ENCODE measurements around the gene PCDHGA9.
A peak's percentile ranks its signal among the peaks of the same experiment; 100 is the strongest.
"Not testable (repeated sequence)": the region's sequence is repeated elsewhere in the genome, so short reads cannot be mapped to it uniquely, and the experiment has no call there.

The PCDHGA9 gene

GRCh38 chr5:141384471-141385267, 17.9 kb upstream of the PCDHGA9 start:
- DNase-seq: no peak

DNA sequence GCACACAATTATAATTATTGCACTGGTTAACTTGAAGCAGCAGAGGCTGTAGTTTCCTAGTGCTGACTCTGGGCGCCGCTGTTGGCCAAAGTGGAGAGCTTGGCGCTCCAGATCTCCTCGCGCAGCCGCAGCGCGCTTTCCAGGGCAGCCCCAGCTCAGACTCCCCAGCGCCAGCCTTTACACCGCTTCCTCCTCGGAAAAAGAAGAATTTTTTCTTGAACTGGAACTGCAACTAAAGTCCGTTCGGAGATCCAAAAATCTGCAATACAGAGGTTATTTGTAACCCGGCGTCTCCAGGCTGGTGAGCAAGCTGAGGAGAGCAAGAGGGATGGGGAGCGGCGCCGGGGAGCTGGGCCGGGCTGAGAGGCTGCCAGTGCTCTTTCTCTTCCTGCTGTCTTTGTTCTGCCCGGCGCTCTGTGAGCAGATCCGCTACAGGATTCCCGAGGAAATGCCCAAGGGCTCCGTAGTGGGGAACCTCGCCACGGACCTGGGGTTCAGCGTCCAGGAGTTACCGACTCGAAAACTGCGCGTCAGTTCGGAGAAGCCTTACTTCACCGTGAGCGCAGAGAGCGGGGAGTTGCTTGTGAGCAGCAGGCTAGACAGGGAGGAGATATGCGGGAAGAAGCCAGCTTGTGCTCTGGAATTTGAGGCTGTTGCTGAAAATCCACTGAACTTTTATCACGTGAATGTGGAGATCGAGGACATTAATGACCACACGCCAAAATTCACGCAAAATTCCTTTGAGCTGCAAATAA, 14.8 kb upstream of the PCDHGA9 start, which contains the start of gene PCDHGB4:
PCDHGB4 (plus strand) TSS at position 142 of the 755 bp plus-strand sequence; CDS start at position 329, 187 bp downstream.
- not testable (repeated sequence) for DNase-seq

DNA sequence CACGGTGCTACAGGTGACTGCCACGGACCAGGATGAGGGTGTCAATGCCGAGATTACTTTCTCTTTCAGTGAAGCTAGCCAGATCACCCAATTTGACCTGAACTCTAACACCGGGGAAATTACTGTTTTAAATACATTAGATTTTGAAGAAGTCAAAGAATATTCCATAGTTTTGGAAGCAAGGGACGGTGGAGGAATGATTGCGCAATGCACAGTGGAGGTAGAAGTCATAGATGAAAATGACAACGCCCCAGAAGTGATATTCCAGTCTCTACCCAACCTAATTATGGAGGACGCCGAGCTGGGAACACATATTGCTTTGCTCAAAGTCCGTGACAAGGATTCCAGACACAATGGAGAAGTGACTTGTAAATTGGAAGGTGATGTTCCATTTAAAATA, 13.9 kb upstream of the PCDHGA9 start:
- no peak for DNase-seq

DNA sequence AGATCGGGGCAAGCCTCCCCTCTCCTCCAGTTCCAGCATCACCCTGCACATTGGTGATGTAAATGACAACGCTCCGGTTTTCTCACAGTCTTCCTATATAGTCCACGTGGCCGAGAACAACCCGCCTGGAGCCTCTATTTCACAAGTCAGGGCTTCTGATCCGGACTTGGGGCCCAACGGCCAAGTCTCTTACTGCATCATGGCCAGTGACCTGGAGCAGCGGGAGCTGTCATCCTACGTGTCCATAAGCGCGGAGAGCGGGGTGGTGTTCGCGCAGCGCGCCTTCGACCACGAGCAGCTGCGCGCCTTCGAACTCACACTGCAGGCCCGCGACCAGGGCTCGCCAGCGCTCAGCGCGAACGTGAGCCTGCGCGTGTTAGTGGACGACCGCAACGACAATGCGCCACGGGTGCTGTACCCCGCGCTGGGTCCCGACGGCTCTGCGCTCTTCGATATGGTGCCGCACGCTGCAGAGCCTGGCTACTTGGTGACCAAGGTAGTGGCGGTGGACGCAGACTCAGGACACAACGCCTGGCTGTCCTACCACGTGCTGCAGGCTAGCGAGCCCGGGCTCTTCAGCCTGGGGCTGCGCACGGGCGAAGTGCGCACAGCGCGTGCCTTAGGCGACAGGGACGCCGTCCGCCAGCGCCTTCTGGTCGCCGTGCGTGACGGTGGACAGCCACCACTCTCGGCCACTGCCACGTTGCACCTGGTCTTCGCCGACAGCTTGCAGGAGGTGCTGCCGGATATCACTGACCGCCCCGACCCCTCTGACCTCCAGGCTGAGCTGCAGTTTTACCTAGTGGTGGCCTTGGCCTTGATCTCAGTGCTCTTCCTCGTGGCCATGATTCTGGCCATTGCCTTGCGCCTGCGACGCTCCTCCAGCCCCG, 13.2 kb upstream of the PCDHGA9 start:
- no peak for DNase-seq

- DNase-seq: no peak
Observed at GRCh38 chr5:141392429-141393198, 10.0 kb upstream of the PCDHGA9 start, which contains the start of gene PCDHGA8. Gene PCDHGA8, plus strand, starts transcription at chr5:141392633. Its CDS starts 181 bp downstream, at chr5:141392814.

GRCh38 chr5:141393267-141393666, 9.3 kb upstream of the PCDHGA9 start:
- DNase-seq: no peak

- not testable (repeated sequence) for DNase-seq
Observed at GRCh38 chr5:141394401-141395187, 8.0 kb upstream of the PCDHGA9 start.

DNA sequence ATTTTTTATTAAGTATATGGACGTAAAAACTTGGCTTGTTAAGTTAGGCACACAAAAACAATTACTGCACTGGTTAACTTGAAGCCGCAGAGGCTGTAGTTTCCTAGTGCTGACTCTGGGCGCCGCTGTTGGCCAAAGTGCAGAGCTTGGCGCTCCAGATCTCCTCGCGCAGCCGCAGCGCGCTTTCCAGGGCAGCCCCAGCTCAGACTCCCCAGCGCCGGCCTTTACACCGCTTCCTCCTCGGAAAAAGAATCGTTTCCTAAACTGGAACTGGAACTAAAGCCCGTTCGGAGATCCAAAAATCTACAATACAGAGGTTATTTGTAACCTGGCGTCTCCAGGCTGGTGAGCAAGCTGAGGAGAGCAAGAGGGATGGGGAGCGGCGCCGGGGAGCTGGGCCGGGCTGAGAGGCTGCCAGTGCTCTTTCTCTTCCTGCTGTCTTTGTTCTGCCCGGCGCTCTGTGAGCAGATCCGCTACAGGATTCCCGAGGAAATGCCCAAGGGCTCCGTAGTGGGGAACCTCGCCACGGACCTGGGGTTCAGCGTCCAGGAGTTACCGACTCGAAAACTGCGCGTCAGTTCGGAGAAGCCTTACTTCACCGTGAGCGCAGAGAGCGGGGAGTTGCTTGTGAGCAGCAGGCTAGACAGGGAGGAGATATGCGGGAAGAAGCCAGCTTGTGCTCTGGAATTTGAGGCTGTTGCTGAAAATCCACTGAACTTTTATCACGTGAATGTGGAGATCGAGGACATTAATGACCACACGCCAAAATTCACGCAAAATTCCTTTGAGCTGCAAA, 4.6 kb upstream of the PCDHGA9 start, which contains the start of gene PCDHGB5:
PCDHGB5 (plus strand) TSS at position 192 of the 796 bp plus-strand sequence; CDS start at position 373, 181 bp downstream.
- DNase-seq: peak; percentile 25

GRCh38 chr5:141398608-141399007, 4.0 kb upstream of the PCDHGA9 start:
- no peak for DNase-seq

GRCh38 chr5:141399555-141400258, 2.9 kb upstream of the PCDHGA9 start:
- no peak for DNase-seq

DNA sequence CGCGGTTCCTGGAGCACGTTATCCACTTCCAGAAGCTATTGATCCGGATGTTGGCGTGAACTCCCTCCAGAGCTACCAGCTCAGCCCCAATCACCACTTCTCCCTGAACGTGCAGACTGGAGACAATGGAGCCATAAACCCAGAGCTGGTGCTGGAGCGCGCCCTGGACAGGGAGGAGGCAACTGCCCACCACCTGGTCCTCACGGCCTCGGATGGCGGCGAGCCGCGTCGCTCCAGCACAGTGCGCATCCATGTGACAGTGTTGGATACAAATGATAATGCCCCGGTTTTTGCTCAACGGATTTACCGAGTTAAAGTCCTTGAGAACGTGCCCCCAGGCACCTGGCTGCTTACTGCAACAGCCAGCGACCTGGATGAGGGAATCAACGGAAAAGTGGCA, 809 bp downstream of the PCDHGA9 start:
- no peak for DNase-seq

DNA sequence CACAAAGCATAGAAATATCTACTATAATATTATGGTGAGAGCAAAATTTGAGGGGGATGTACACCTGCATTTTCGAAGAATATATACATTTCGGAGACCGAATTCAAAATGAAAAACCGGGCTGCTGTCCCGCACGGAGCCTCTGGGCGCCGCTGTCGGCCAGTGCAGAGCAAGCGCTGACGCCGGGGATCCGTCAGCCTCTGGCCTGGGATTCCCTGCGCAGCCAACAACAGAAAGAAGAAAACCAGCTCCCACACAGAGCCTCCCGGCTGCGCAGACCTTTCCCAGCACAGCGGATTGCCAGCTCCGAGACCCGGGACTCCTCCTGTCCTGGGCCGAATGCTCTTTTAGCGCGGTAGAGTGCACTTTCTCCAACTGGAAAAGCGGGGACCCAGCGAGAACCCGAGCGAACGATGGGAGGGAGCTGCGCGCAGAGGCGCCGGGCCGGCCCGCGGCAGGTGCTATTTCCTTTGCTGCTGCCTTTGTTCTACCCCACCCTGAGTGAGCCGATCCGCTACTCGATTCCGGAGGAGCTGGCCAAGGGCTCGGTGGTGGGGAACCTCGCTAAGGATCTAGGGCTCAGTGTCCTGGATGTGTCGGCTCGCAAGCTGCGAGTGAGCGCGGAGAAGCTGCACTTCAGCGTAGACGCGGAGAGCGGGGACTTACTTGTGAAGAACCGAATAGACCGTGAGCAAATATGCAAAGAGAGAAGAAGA, 5.4 kb downstream of the PCDHGA9 start, which contains the start of gene PCDHGB6:
PCDHGB6 (plus strand) TSS at position 232 of the 716 bp plus-strand sequence; CDS start at position 414, 182 bp downstream.
- DNase-seq: peak; percentile 25

- no peak for DNase-seq
Observed at GRCh38 chr5:141409598-141410306, 7.2 kb downstream of the PCDHGA9 start.

GRCh38 chr5:141411575-141411974, 9.0 kb downstream of the PCDHGA9 start:
- DNase-seq: no peak

- DNase-seq: peak; percentile 50
Observed at GRCh38 chr5:141412854-141413539, 10.4 kb downstream of the PCDHGA9 start, which contains the start of gene PCDHGA10. Gene PCDHGA10, plus strand, starts transcription at chr5:141412987. Its CDS starts 189 bp downstream, at chr5:141413176.

DNA sequence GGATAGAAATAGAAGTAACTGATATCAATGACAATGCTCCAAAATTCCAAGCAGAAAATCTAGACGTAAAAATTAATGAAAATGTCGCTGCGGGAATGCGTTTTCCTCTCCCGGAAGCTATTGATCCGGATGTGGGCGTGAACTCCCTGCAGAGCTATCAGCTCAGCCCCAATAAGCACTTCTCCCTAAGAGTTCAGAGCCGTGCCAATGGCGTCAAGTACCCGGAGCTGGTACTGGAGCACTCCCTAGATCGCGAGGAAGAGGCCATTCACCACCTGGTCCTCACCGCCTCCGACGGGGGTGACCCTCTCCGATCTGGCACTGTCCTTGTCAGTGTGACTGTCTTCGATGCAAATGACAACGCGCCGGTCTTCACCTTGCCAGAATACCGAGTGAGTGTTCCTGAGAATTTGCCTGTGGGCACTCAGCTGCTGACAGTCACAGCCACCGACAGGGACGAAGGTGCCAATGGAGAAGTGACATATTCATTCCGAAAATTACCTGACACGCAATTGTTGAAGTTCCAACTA, 11.0 kb downstream of the PCDHGA9 start:
- no peak for DNase-seq

Data from activated CD4-positive, alpha-beta T cell treated with anti-CD3 and anti-CD28 coated beads, Interleukin-2, amount 50 U/mL, for 1 hour (primary cell).